Hematopoietic multipotent progenitor cell (in vitro differentiated cells): ENCODE results near the gene SIK1. TPM values are rescaled to one million over a fixed set of nuclear protein-coding genes. Genes with fewer than 3 reads are reported as not detected.
"Not testable (repeated sequence)": the region's sequence is repeated elsewhere in the genome, so short reads cannot be mapped to it uniquely, and the experiment has no call there.

Source experiments
- DNase-seq, 3 donors: peaks; one replicate each; pipeline ENCODE4 v3.0.0-alpha.2; 2011 to 2015; ENCODE audit warnings: low read depth in 2 of 3, low spot score in 2 of 3
- total RNA-seq: library from RNA; depleted of rRNA; stranded (reverse); fragments of >200 nt; gene quantifications from one replicate; pipeline ENCODE4 v1.2.3, GENCODE V29; 2012

The SIK1 gene
- 5.1 TPM for total RNA-seq

DNA sequence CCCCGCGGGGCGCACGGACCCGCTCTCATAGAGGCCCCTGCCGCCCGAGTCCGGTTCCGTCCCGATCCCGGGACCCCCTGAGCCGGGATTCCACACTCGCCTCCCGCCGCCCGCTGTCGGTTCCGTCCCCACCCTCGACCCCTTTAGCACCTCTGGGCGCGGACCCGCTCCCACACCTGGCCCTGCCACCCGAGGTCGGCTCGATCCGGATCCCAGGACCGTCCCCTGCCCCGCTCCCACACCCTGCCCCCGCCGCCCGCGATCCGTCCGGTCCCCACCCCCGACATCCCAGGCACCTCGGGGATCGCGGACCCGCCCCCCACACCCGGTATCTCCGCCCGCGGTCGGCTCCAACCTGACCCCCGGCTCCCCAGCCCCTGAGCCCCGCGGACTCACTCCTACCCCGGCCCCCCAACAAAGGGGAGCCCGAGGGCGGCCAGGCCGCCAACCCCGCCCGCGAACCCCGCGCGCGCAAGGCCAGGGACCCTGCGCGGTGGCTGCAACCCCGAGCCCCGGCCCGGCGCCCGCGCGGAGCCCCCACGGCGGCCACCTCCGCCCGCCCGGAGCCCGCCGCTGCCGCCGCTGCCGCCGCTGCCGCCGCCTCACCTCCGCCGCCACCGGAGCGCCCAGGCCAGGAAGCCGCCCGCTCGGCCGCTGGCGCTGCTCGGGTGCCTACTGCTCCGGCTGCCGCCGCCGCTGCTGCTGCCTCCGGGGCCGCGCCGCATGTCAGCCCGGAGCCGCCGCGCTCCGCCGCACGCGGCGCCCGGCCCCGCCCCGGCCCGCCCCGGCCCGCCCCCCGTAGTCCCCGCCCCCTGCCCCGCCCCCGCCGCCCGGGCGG is at the start of gene SIK1:
TSS of gene SIK1 (minus strand) at position 728 of the 838 bp plus-strand sequence. CDS start 953 bp downstream, outside the sequence.
- not testable (repeated sequence) for DNase-seq

DNA sequence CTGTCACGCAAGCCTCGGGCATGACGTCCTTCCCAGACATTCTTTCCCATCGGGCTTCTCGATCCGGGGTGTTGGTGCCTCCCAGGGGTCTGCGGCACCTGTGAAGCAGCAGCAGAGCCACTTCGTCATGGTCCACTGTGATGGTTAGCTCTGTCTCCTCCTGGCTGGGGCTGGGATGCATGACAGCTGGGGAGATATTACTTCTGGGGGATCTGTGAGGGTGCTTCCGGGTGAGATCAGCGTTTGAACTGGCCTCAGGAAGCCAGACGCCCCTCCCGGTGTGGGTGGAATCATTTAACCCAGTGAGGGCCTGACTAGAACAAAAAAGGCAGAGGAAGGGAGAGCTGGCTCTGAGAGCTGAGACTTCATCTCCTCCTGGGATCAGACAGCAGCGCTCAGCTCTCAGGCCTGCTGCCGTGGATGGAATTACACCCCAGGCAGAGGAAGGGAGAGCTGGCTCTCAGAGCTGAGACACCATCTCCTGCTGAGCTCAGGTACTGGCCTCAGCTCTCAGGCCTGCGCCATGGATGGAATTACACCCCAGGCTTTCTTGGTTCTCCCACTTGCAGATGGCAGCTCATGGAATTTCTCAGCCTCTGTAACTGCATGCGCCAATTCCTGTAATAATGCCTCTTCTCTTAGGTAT is 44.8 kb upstream of the SIK1 start:
- DNase-seq, result not testable (repeated sequence)

GRCh38 chr21:43469719-43470458 is 43.0 kb upstream of the SIK1 start:
- DNase-seq, result not testable (repeated sequence)

DNA sequence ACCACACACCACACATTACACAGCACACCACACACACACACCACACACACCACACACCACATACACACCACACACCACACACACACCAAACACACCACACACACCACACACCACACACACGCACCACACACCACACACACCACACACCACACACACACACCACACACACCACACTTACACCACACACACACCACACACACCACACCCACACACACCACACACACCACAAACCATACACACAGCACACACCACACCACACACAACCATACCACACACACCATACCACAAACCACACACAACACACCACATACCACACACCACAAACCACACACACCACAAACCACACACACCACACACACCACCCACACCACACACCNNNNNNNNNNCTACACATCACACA is 40.9 kb upstream of the SIK1 start:
- no peak for DNase-seq

- not testable (repeated sequence) for DNase-seq
These were observed 38.2 kb upstream of the SIK1 start for GRCh38 chr21:43465159-43465558.

DNA sequence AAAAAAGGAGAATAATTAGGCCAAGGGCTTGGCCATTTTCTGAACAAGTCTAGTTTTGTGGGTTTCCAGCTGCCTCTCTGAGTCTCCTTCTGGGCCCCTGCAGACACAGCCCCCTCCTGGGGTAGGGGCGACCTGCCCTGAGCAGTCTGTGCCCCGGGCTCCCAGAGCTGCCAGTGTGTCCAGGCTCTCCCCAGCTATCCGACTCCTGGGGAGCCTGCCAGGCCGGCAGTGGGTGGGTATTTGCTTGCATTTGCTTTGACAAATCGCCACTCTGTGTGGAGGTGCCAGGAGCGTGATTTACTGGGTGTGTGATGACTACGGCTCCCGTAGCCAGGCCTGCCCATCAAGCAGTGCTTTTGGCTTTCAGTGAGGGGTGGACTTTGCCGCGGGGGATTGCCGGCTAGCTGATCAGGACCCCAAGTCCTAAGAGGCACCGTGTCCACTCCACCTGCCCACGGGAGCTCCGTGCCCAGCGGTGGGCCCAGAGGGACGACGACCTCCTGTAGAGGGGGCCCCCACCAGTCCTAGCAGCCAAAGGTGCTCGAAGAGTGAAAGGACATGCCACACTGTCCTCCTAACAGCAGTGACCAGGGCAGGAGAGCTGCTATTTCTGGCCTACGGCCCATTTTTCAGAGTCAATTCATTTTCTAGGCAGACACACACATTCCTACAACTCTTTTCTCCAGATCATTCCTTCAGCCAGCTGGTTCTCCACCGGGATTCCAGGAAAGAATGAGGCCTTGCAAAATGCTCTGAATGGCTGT is 36.7 kb upstream of the SIK1 start:
- not testable (repeated sequence) for DNase-seq

DNA sequence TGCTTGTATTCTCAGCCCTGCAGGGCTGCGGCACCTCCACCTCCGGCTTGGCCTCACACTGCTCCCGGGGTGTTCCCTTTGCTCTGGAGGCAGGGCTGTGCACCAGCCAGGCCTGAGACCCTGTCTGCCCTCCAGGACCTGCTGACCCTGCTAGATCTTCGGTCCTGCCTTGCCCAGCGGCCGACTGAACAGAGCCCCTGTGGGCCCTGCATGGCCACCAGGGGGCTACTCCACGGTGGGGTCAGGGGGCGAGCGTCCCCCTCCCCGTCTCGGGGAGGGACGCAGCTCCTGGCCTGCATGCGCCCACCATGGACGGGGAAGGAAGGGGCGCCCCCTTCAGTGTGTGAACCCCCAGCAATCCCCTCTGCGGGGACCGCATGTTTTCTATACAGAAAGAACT is 36.0 kb upstream of the SIK1 start:
- DNase-seq, result not testable (repeated sequence)

DNA sequence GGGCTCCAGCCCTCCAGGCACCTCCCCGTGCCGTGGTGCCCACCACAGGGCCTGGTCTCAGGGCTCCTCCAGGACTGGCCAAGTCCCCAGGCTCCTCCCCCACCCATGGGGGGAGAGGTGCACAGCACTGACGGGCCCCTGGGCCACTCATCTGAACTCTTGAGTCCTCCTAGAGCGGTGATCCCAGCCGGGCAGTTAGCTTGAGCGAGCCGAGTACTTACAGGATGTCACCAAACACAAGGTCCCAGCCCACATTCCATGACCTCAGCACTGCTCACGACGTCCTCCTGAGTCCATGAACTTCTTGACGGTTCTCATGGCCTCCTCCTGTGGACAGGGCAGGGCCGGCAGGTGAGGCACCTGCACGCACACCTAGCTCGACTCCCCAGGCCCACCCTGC is 33.5 kb upstream of the SIK1 start:
- DNase-seq, result not testable (repeated sequence)

DNA sequence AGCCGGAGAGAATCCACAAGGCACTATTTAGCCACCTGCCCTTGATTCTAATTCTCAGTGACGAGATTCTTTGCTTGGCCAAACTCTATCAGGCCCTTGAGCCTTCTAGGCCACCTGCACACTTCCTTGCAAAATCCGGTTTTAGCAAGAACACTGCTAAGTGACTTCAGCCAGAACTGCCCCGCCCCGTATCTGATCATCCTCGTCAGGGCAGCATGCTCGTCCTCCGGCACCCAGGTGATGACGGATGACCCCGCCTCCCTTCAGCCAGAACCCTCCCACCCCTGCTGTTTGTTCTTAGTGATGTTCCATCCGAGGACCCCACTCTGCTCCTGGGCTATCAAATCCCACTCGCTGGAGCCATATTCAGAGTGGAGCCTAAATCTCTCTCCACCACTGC is 32.1 kb upstream of the SIK1 start:
- not testable (repeated sequence) for DNase-seq

DNA sequence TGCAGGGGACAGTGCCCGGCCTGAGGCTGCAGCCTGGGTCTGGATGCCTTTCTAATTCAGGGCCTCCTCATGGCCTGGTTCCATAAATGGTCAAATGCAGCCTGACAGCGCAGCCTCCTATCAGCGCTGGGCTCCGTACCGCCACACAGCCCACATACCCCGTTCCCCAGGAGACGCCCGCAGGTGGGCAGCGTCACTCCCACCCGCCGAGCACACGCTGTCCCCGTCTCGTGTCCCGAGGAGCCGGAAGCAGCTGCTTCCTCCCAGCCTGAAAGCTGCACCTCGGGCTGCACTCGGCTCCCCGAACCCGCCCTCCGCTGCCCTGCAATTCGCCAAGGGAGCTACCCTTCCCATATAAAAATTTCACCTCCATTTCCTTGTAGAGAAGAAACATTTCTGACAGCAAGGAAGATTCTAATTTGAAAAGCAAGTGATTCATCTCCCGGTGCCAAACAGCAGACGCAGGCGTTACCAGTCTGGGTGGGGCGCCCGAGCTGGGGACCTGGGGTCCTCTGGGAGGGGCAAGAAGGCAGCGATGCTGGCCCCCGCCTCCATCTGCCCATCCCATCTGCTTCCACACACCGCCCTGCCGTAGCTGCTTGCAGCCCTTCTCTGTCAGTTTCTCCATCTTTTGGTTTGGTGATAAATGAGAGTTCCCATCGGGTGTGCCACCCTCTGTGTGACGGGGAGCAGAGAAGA is 29.8 kb upstream of the SIK1 start:
- not testable (repeated sequence) for DNase-seq

- DNase-seq, result not testable (repeated sequence)
These were observed 28.8 kb upstream of the SIK1 start for GRCh38 chr21:43455717-43456116.

- DNase-seq, result not testable (repeated sequence)
These were observed 27.2 kb upstream of the SIK1 start for GRCh38 chr21:43454176-43454575.

DNA sequence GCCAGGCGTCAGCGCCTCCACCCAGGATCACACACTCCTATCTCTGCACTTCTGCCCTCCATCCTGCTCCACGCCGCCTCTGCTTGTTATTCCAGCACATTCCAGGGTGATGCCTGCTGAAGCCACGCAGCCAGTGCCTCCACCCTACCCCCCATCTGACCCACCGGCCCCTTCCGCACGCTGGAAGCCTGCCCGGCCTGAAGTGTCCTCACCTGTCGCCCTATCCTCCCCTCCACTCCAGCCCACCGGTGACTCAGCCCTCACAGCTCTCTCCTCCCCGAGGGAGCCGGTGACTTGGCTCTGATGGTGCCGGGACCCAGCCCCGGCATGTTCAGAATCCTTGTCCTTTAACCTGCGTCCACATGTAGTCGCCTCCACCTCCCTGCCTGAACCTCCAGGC is 24.9 kb upstream of the SIK1 start:
- not testable (repeated sequence) for DNase-seq

DNA sequence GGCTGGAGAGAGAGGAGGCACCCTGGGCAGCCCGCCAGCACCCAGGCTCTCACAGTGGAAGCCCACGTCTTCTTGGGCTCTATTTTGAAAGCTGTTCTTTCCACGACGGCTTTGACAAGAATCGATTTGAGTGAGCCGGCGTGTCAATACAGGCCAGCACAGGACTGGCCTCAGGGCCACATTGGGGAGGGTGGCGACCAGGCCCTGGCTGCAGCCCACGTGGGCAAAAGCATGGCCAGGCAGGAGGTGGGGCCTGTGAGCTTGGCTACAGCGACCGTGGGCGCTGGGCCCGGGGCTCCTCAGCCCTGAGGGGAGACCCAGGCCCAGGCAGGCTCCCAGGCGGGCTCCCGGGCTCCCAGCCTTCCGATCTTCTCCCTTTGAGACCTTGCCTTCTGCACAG is 23.4 kb upstream of the SIK1 start:
- not testable (repeated sequence) for DNase-seq

GRCh38 chr21:43447353-43447977 is 20.5 kb upstream of the SIK1 start:
- not testable (repeated sequence) for DNase-seq

DNA sequence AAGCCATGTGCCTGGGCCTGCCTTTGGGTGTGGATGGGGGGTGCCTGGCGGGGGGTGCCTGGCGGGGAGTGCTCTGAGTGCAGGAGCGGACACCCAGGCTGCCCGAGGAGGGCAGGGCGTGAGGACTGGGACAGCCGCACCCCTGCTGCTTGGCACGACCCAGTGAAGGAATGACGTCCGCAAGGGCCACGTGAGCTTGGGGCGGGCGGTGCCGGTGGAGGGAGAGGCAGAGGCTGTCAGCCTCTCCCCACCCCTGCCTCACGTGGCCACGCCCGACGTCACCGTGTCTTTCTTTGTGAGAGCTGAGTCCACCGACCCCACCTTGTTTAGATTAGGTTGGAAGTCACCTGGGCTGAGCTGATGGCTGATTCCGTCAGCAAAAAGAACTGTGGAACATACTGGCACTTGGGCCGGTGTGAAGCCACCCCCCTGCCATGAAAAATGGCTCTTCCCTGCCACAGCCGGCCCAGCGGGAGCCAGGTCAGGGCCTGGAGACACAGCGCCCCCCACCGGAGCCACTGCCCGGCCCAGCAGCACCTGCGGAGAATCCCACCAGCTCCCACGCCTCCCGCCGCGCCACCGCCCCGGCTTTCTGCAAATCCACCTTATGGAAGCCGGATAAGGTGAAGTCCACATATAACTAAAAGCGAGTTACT is 19.5 kb upstream of the SIK1 start:
- DNase-seq, result not testable (repeated sequence)

- DNase-seq, result not testable (repeated sequence)
These were observed 17.6 kb upstream of the SIK1 start for GRCh38 chr21:43444524-43444923.

DNA sequence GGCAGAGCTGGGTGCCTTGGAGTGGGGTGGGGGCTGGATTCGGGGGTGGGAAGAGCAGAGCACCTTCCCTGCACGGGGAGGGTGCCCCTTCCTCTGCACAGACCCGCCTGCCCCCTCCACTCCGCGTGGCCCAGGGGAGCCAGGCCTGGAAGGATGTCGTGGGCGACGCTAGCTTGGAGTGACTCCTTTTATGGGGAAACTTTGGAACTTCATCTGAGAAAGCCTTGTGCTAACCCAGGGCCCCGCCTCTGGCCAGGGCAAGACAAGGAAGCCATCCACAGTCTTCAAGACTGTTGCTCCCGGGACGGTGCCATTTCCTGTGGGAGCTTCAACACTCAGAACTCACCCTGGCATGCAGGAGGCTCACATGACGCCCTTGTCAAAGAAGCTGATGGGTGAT is 15.6 kb upstream of the SIK1 start:
- DNase-seq, result not testable (repeated sequence)
